HG03521 (cell line): ENCODE measurements around the gene ACAT2.
A peak's percentile ranks its signal among the peaks of the same experiment; 100 is the strongest.
"Not testable (repeated sequence)": the region's sequence is repeated elsewhere in the genome, so short reads cannot be mapped to it uniquely, and the experiment has no call there.

Experiments used
- ATAC-seq: cut with Tn5 transposase; IDR thresholded peaks from one replicate; pipeline ENCODE4 v1.9.1; 2021; ENCODE audit warnings: mild to moderate bottlenecking, moderate library complexity; ENCODE audit not compliant: unreplicated experiment

Gene ACAT2

GRCh38 chr6:159762681-159763293, 942 bp downstream of the ACAT2 start:
- ATAC-seq = no peak

DNA sequence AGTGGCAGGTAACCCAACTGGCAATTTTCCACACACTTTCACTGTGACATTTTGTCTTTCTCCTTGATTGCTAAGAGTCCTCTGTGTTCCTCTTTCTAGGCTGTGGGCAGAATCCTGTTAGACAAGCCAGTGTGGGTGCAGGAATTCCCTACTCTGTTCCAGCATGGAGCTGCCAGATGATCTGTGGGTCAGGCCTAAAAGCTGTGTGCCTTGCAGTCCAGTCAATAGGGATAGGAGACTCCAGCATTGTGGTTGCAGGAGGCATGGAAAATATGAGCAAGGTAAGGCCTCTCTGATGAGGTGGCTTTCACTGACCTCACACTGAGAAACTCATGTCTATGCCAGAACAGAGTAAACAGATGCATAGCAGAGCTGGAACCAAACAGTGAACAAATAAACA, 5.1 kb downstream of the ACAT2 start:
- ATAC-seq = no peak

DNA sequence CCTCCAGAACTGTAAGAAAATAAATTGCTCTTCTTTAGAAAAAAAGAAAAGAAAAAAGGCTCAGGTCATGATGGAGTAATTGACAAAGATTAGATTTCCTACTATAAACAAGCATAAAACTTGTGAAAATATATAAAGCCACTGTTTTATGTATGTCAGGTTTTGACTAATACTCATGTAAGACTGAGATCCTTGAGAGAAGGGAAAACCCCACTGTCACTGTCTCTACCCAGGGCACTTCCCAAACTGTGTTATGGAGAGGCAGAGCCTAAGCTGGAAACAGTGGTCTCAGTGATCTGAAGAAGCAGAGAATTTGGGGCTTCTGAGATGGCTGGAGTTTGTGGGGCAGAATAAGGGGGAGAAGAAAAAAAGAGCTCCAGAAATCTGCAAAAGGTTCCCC, 7.6 kb downstream of the ACAT2 start:
- ATAC-seq = no peak

GRCh38 chr6:159772196-159772595, 10.4 kb downstream of the ACAT2 start:
- ATAC-seq = no peak

DNA sequence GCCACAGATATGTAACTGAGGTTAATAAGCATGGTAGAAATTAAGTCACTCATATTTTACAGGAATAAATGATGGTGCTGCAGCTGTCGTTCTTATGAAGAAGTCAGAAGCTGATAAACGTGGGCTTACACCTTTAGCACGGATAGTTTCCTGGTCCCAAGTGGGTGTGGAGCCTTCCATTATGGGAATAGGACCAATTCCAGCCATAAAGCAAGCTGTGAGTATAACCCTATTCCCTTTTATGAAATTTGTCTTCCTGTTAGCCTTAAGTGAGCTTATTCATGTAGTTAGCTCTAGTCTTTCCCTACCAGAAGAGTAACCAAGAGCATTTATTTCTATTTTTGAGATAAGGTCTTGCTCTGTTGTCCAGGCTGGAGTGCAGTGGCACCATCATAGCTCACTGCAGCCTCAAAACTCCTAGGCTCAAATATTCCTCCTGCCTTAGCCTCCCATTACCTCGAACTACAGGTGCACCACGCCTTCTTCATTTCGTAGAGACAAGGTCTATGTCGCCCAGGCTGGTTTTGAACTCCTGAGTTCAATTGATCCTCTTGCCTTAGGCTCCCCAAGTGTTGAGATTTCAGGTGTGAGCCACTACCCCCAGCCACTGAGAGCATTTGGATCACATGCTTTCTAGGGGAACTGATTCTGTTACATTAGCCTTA, 15.5 kb downstream of the ACAT2 start:
- ATAC-seq = no peak

DNA sequence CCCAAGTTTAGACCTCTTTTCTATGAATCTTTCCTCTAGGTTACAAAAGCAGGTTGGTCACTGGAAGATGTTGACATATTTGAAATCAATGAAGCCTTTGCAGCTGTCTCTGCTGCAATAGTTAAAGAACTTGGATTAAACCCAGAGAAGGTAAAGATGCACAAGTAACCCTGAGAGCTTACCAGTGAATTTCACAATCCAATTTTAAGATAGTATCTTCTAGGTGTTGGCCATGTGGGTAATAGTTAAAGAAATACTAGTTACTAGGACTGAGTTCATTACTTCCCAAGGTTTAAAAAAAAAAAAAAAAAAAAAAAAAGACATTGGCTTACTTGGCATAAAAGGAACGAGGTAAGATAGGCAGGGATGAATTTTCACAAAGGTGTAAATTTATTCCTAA, 16.3 kb downstream of the ACAT2 start:
- ATAC-seq = no peak

DNA sequence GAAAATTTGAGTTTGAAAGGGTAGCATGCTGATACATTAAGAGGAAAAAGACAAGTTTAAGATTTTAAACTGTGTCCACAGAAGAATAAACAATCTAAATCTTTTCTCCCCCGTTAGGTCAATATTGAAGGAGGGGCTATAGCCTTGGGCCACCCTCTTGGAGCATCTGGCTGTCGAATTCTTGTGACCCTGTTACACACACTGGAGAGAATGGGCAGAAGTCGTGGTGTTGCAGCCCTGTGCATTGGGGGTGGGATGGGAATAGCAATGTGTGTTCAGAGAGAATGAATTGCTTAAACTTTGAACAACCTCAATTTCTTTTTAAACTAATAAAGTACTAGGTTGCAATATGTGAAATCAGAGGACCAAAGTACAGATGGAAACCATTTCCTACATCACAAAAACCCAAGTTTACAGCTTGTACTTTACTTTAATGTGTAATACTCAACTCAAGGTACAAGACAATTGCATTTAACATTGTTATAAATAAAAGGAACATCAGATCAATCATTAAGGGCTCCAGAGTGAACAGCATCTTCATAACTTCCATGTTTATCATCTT, 16.8 kb downstream of the ACAT2 start:
- ATAC-seq = no peak

GRCh38 chr6:159788276-159788675, 26.4 kb downstream of the ACAT2 start:
- ATAC-seq = no peak

- no peak for ATAC-seq
Measured at GRCh38 chr6:159788753-159789376, 27.0 kb downstream of the ACAT2 start.

DNA sequence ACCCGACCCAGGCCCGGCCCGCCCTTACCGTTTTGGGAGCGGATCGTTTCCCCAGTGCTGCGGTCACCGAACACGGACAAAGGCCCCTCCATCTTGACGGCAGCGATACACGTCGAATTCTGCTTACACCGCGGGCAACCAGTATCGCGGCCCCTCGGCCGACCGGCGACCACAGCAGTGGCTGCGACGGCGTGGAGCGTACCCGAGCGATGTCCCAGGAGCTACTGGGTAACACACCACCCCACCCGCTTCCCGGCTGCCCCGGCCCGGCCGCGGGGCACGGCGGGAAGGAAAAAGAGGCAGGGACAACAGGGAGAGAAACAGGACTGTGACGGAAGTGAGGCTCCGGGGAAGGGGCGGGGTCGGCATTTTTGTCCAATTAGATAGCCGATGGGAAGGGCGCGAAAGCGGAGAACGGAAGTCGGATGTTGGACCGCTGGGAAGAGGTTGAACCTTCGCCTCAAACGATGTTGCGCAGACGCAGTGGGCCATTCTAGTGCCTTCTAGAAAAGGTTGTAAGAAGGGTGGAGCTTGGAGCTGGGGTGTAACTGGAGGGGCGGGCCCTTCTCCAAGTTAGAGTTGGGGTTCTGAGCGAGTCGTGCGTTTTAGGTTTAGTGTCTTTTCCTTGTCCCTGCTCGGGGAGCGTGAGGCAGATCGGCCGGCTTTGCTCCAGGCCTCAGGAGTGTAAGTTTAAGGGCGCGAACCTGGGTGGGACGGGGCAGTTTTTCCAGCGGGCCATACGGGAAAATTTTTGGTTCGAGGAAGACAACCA, 27.7 kb downstream of the ACAT2 start, which contains the start of gene TCP1:
Gene TCP1 (minus strand): TSS at position 226 of the 772 bp plus-strand sequence. CDS start 134 bp downstream, at position 92.
- peak; percentile 71 for ATAC-seq

DNA sequence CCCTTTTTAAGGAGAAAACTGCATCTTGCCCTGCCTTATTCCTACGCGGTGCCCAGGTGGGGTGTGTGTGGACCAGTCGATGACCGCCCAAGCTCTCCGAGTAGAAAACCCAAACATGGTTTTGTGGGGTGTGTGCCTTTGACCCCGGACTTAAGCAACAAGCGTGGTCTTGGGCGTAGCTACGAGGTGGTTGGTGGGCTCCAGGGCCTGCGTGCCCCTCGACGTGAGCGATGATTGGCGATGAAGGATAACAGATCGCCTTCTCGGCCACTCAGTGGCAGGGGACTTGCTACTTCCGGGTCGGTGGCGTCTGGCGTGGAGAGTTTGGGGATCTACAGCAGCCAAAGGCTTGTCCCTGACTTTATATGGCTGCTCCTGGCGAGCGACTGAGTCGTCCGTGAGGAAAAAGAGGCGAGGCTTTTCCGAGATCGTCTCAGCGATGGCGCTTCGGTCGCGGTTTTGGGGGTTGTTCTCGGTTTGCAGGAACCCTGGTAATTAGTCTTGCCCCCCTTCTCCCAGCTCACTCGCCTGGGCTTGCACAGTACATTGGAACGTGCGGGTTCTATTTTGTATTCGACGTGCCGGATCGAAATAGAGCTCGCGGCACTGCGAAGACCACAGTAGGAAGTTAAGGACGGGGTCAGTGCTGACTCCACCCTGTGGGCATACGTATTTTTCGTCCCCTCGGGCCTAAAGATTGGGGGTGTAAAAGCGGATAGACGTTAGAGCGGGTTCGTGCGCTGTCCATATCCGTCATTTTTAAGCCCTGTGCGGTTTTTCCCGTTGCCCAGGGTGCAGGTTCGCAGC, 28.5 kb downstream of the ACAT2 start, which contains the start of gene MRPL18:
Gene MRPL18 (plus strand): TSS at position 319 of the 807 bp plus-strand sequence. CDS start 121 bp downstream, at position 440.
- ATAC-seq = peak; percentile 78

GRCh38 chr6:159790956-159791598, 29.2 kb downstream of the ACAT2 start:
- ATAC-seq = no peak

GRCh38 chr6:159794976-159795375, 33.1 kb downstream of the ACAT2 start:
- not testable (repeated sequence) for ATAC-seq

GRCh38 chr6:159797554-159797953, 35.7 kb downstream of the ACAT2 start:
- no peak for ATAC-seq

GRCh38 chr6:159800141-159800865, 38.5 kb downstream of the ACAT2 start, which contains the start of gene PNLDC1:
PNLDC1 (plus strand) TSS chr6:159800276; CDS start chr6:159800308, 32 bp downstream.
- ATAC-seq = no peak

DNA sequence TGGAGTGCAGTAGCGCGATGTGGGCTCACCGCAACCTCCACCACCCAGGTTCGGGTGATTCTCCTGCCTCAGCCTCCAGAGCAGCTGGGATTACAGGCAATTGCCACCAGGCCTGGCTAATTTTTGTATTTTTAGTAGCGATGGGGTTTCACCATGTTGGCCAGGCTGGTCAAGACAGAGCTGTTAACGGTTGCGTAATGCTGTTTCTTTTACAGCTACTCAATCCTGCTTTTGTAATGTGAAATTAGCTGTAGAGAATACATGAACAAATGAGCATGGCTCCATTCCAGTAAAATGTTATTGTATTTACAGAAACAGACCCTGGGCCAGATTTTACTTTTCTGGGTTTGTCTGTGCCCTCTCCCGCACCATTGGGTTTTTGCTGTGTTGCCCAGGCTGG, 40.1 kb downstream of the ACAT2 start:
- no peak for ATAC-seq

DNA sequence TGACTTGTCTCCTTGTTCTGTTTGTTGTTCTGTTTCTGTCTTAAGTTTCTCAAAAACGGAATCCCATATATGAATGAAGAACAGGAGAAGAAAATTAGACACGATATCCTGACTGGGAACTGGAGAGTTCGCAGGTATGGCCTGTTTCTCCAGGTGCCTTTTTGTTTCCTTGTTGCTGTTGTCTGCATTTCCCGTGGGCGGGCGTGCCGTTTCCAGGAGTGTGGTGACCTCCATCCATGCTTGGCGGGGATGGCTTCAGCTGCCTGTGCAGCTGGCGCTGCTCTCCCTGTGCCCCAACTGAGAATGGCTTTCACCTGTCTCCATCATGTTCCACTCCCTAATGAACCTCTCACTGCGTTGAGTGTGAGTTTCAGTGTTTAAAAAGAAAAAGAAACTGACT, 42.7 kb downstream of the ACAT2 start:
- no peak for ATAC-seq

DNA sequence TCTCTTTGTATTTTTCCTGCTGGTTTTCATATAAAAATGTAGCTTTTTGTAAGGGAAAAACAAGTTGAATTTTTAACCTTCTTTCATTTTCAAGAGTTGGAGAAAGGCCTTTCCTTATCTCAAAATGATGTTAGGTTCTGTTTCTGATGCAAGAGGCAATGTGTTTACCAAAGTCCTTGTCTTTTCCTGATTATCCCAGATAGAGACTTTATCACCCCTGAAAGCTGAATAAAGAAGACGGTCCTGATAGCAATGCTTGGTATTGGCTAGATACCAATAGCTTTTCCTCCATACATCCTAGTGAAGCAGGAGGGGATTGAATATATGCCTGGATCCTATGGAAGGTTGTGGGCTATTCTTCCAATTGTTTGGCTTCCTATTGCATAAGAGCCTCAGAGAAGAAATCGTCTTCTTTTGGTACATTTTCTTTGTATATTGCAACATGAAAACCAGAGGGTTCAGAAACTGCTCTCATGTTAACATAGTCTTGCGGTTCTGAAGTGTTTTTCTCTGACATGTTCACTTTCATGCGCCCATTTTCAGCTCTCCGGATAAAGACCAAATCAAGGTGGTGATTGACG, 43.7 kb downstream of the ACAT2 start:
- ATAC-seq = no peak
